GM20000 (cell line): ENCODE results near the gene SLC35F4.

Experiments used
- DNase-seq: peaks from one replicate; pipeline ENCODE4 v3.0.0; 2012; ENCODE audit warnings: low spot score
- CTCF ChIP-seq: IDR thresholded peaks from 2 replicates; pipeline ENCODE4 v1.5.1; 2012; ENCODE audit warnings: mild to moderate bottlenecking, control low read depth; ENCODE audit errors: extremely low read depth, missing control alignments

SLC35F4 gene

GRCh38 chr14:57848353-57848752 lies 17.5 kb downstream of the SLC35F4 start:
- DNase-seq: no peak
- no peak for TF ChIP-seq CTCF

GRCh38 chr14:57847706-57848105 lies 18.2 kb downstream of the SLC35F4 start:
- no peak for TF ChIP-seq CTCF
- no peak for DNase-seq

- TF ChIP-seq CTCF: no peak
- DNase-seq: no peak
Observed at GRCh38 chr14:57847096-57847495, 18.8 kb downstream of the SLC35F4 start.

GRCh38 chr14:57846596-57846995 lies 19.3 kb downstream of the SLC35F4 start:
- TF ChIP-seq CTCF: no peak
- DNase-seq: no peak

GRCh38 chr14:57845802-57846531 lies 19.9 kb downstream of the SLC35F4 start:
- no peak for TF ChIP-seq CTCF

GRCh38 chr14:57845316-57845715 lies 20.6 kb downstream of the SLC35F4 start:
- DNase-seq: no peak
- no peak for TF ChIP-seq CTCF

More at GRCh38 chr14:57845802-57846531, 19.9 kb downstream of the SLC35F4 start:
- DNase-seq: no peak

- no peak for TF ChIP-seq CTCF
- no peak for DNase-seq
Observed at GRCh38 chr14:57837267-57837666, 28.6 kb downstream of the SLC35F4 start.
